Right lobe of liver (tissue), 6 donors: Measurements from ENCODE around the gene AADAC. TPM values are rescaled to one million over a fixed set of nuclear protein-coding genes. Genes with fewer than 3 reads are reported as not detected.
"Not testable (repeated sequence)": the region's sequence is repeated elsewhere in the genome, so short reads cannot be mapped to it uniquely, and the experiment has no call there.

ENCODE experiments used
- ATAC-seq, 4 donors: fragments of 200-7000 bp; cut with Tn5 transposase; one replicate each; pipeline ENCODE4 v1.9.1; 2020; ENCODE audit warnings: mild to moderate bottlenecking in 4 of 4, moderate library complexity in 4 of 4
- DNase-seq, 3 donors: peaks; one replicate each; pipeline ENCODE4 v3.0.0-alpha.2; 2020
- H3K27ac ChIP-seq, 3 donors: fragments of 200-600 bp; one replicate each; pipeline ENCODE4 v1.8.0; 2022
- H3K27me3 ChIP-seq, 2 donors: fragments of 200-600 bp; one replicate each; pipeline ENCODE4 v1.8.0; 2022
- H3K36me3 ChIP-seq, 4 donors: fragments of 200-600 bp; sonication (generic) in 1 of 4; one replicate each; pipeline versions ENCODE4 v1.5.1 to v1.8.0; 2017 to 2022; ENCODE audit warnings: control low read depth in 1 of 4
- H3K4me1 ChIP-seq, 4 donors: fragments of 200-600 bp; sonication (generic) in 1 of 4; one replicate each; pipeline versions ENCODE4 v1.5.1 to v1.8.0; 2017 to 2022; ENCODE audit warnings: control low read depth in 1 of 4
- H3K4me3 ChIP-seq, 3 donors: fragments of 200-600 bp; one replicate each; pipeline ENCODE4 v1.8.0; 2022
- H3K9me3 ChIP-seq, 4 donors: fragments of 200-600 bp; sonication (generic) in 1 of 4; one replicate each; pipeline versions ENCODE4 v1.5.1 to v1.8.0; 2017 to 2022; ENCODE audit warnings: control low read depth in 1 of 4
- POLR2A ChIP-seq: fragments of 450-650 bp; IDR thresholded peaks from one replicate; pipeline ENCODE4 v1.6.1; 2017; ENCODE audit warnings: antibody characterized with exemption, mild to moderate bottlenecking
- WGBS: methylation state at CpG from one replicate; pipeline ENCODE4 v1.1.6; 2018; ENCODE audit warnings: low coverage, low lambda C conversion rate; ENCODE audit not compliant: insufficient coverage; ENCODE audit errors: missing lambda C conversion rate; 5-methylcytosine and 5-hydroxymethylcytosine counted together
- intact Hi-C, 2 donors: fragments of 100-400 bp; cut with DNase I; formaldehyde crosslinking; loops; one replicate each; pipeline versions ENCODE4 v1.11.2 to v1.14.1; 2022
- total RNA-seq, 6 experiments: library from RNA; depleted of rRNA in 2 of 6; stranded (reverse); fragments of >200 nt in 2 of 6; fragmentation: NEBNext Ultra II Directional in 3 of 6; extraction: Animal tissue kit (Norgen Biotek cat#: 25700) in 3 of 6; gene quantifications; one replicate each; pipeline versions ENCODE4 v1.1.0 to v1.2.4, GENCODE V29; 2016 to 2023
- TF ChIP-seq, protein P1 (sequence below), 4 donors: fragments of 200-600 bp in 3 of 4; fragments of 450-650 bp in 1 of 4; IDR thresholded peaks; one replicate each; pipeline versions ENCODE4 v1.5.1 to v1.8.0; 2016 to 2022; ENCODE audit warnings: antibody characterized with exemption in 4 of 4, mild to moderate bottlenecking in 2 of 4
- donor health status: DM: no; HTN: yes; CAD: no.
- donor health status: DM: no; HTN: no; CAD: no.
- donor health status: DM: no; HTN: no; CAD: no.
- donor health status: DM: no; HTN: yes; CAD: no.
- donor health status: DM: no; HTN: yes; CAD: no.

Gene AADAC
- total RNA-seq, 6 experiments from 2014 or later, result 160 to 275 (median 229) TPM

GRCh38 chr3:151871639-151872468 is 57.9 kb downstream of the AADAC start:
- WGBS, result 44% methylated on average over 8 of the region's 8 CpGs
- peak; percentile 75 to 83 (median 80) for ATAC-seq
- Histone ChIP-seq H3K4me3 (no peak overlapping the region), H3K4me1 (no peaks in the 10 kb centered on the region), H3K9me3 (no peaks in the 10 kb centered on the region), H3K27me3 (no peaks in the 10 kb centered on the region), H3K27ac (no peak overlapping the region), H3K36me3 (no peaks in the 10 kb centered on the region)
- intact Hi-C loops, result no loop called here
- no peak for TF ChIP-seq POLR2A
- TF ChIP-seq, protein P1, sequence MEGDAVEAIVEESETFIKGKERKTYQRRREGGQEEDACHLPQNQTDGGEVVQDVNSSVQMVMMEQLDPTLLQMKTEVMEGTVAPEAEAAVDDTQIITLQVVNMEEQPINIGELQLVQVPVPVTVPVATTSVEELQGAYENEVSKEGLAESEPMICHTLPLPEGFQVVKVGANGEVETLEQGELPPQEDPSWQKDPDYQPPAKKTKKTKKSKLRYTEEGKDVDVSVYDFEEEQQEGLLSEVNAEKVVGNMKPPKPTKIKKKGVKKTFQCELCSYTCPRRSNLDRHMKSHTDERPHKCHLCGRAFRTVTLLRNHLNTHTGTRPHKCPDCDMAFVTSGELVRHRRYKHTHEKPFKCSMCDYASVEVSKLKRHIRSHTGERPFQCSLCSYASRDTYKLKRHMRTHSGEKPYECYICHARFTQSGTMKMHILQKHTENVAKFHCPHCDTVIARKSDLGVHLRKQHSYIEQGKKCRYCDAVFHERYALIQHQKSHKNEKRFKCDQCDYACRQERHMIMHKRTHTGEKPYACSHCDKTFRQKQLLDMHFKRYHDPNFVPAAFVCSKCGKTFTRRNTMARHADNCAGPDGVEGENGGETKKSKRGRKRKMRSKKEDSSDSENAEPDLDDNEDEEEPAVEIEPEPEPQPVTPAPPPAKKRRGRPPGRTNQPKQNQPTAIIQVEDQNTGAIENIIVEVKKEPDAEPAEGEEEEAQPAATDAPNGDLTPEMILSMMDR (IDR thresholded peaks at IDR 0.05), result no peak
- no peak for DNase-seq

DNA sequence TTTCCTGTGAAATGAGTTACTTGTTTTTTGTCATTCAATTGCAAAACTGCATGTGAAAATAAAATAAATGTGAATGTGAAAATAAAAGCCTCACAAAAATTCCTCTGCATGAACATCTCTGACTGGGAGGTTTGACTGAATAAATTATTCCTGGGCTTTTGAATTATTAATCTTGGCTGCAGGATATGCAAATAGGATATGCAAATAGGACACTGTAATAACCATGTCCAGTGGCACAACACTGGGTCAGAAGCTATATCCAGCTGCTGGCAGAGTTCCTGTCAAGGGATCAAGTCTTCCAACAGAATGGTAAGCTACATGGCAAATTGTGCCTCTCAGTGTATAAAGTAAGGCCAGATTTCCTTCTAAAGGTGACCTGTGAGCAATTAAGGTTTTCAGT is 59.5 kb downstream of the AADAC start, which contains the start of gene SUCNR1:
Gene SUCNR1 (plus strand): TSS at position 246 of the 400 bp plus-strand sequence. CDS start 6,250 bp downstream, outside the sequence.
- DNase-seq, result no peak
- Histone ChIP-seq H3K36me3 (no peaks in the 10 kb centered on the region), H3K27ac (no peak within 1 kb of the TSS)

DNA sequence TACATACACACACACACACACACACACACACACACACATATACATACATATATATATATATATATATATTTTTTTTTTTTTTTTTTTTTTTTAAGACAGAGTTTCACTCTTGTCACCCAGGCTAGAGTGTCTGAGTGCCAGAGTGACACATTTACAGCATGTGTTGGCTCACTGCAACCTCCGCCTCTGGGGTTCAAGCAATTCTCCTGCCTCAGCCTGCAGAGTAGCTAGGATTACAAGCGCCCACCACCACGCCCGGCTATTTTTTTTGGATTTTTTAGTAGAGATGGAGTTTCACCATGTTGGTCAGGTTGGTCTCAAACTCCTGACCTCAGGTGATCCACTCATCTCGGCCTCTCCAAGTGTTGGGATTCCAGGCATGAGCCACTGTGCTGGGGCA is 60.2 kb downstream of the AADAC start:
- H3K4me3 ChIP-seq, H3K9me3 ChIP-seq, H3K27ac ChIP-seq, H3K4me1 ChIP-seq, DNase-seq, H3K36me3 ChIP-seq, intact Hi-C loops, H3K27me3 ChIP-seq: not testable (repeated sequence)
- peak in 1 of 4 donors; percentile 29 for ATAC-seq
- 96% methylated on average over 4 of the region's 5 CpGs for WGBS

More for the DNA sequence above, 59.5 kb downstream of the AADAC start, which contains the start of gene SUCNR1:
- Histone ChIP-seq H3K4me3 (no peak within 1 kb of the TSS), H3K9me3 (no peaks in the 10 kb centered on the region), H3K4me1 (no peaks in the 10 kb centered on the region), H3K27me3 (no peaks in the 10 kb centered on the region)
- peak in 3 of 4 donors; percentile 15 to 28 (median 24) for ATAC-seq
- TF ChIP-seq, protein P1 (IDR thresholded peaks at IDR 0.05), result no peak
- TF ChIP-seq POLR2A, result peak; percentile 14
- intact Hi-C loops, result no loop called here

GRCh38 chr3:151875759-151876158 is 61.8 kb downstream of the AADAC start:
- intact Hi-C loops, result no loop called here
- peak in 3 of 4 donors; percentile 49 to 54 (median 50) for ATAC-seq
- WGBS, result 34% methylated on average over 3 of the region's 3 CpGs

GRCh38 chr3:151877269-151877668 is 63.4 kb downstream of the AADAC start:
- no peaks in the 10 kb centered on the region for H3K27me3 ChIP-seq
- H3K36me3 ChIP-seq, result no peaks in the 10 kb centered on the region
- 85% methylated on average over 2 of the region's 2 CpGs for WGBS
- H3K27ac ChIP-seq, result no peak overlapping the region
- H3K4me3 ChIP-seq, result no peak overlapping the region
- H3K4me1 ChIP-seq, result no peaks in the 10 kb centered on the region
- intact Hi-C loops, result no loop called here
- no peak for ATAC-seq
- H3K9me3 ChIP-seq, result no peaks in the 10 kb centered on the region
- no peak for TF ChIP-seq POLR2A
- TF ChIP-seq, protein P1 (IDR thresholded peaks at IDR 0.05), result no peak
- no peak for DNase-seq

More at GRCh38 chr3:151875759-151876158, 61.8 kb downstream of the AADAC start:
- TF ChIP-seq, protein P1 (IDR thresholded peaks at IDR 0.05), result no peak
- TF ChIP-seq POLR2A, result no peak
- Histone ChIP-seq H3K4me3 (no peak overlapping the region), H3K27me3 (no peaks in the 10 kb centered on the region), H3K4me1 (no peaks in the 10 kb centered on the region), H3K36me3 (no peaks in the 10 kb centered on the region), H3K9me3 (no peaks in the 10 kb centered on the region), H3K27ac (no peak overlapping the region)
- DNase-seq, result no peak
